ENCODE data around the gene ZNF511. TPM values are rescaled to one million over a fixed set of nuclear protein-coding genes. Genes with fewer than 3 reads are reported as not detected.

The ZNF511 gene
- total RNA-seq, 4 donors from 2014 or later, result 23.1 to 45.5 (median 30.0) TPM

DNA sequence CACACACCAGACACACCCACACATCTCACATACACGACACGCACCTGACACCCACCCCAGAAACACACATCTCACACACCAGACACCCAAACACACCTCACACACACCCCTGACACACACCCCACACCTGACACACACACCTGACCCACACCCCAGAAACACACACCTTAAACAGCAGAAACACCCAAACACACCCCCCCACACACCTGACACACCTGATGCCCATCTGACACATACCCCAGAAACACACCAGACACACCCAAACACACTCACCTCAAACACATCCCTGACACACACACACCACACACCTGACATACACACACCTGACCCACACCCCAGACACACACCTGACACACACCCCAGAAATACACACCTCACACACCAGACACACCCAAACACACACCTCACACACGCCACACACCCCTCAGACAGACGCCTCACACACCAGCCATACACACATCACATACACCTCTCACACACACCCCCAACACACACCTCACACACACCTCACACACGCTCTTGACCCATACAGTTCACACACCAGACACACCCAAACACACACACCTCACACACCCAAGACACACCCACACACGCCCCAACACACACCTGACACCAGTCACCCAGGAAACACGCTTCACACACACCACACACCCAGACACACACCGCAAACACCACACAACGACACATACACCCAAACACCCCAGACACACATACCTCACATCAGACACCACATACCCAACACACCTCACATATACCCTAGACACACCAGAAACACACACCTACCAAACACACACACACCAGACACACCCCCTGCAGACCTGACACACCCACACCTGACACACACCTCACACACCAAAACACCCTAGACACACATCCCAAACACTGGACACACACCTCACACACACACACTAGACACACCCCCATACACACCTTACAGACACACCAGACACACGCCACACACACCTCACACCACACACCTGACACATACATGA is 29.7 kb downstream of the ZNF511 start:
- H3K27me3 ChIP-seq, result peaks cover 38 to 45% of the 10 kb centered on the region in 2 donors

DNA sequence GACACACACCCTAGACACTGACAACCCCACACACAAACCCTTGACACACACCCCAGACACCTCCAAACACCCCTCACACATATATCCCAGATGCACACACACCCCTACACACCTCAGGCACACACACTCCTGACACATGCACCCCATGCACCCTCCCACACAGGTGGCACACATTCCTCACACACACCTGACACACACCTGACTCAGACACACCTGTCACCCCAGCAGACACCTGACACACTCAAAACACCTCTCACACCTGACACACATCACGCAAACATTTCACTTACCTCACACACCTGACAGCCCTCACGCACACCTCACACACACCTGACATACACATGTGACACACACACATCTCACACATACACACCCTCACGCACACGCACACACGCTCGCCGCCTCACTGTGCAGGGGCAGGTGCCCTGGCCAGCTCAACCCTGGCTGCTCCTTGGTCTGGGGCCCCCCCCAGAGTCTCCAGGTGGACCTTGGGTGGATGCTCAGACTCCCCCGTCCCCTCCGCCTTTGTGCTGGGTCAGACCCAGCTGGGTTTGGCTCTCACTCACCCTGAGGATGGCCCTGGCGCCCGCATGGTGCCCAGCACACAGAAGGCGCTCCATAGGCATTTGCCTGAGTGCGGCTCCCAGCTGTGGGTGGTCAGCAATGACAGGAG is 31.1 kb downstream of the ZNF511 start:
- Histone ChIP-seq H3K4me3 (no peak overlapping the region), H3K4me1 (peaks cover 0 to 21% of the 10 kb centered on the region in 2 donors), H3K27me3 (peaks cover 34 to 40% of the 10 kb centered on the region in 2 donors), H3K36me3 (no peaks in the 10 kb centered on the region), H3K27ac (no peak overlapping the region), H3K9me3 (no peaks in the 10 kb centered on the region)
- TF ChIP-seq POLR2A (IDR thresholded peaks at IDR 0.05), result no peak
- TF ChIP-seq, protein P1, sequence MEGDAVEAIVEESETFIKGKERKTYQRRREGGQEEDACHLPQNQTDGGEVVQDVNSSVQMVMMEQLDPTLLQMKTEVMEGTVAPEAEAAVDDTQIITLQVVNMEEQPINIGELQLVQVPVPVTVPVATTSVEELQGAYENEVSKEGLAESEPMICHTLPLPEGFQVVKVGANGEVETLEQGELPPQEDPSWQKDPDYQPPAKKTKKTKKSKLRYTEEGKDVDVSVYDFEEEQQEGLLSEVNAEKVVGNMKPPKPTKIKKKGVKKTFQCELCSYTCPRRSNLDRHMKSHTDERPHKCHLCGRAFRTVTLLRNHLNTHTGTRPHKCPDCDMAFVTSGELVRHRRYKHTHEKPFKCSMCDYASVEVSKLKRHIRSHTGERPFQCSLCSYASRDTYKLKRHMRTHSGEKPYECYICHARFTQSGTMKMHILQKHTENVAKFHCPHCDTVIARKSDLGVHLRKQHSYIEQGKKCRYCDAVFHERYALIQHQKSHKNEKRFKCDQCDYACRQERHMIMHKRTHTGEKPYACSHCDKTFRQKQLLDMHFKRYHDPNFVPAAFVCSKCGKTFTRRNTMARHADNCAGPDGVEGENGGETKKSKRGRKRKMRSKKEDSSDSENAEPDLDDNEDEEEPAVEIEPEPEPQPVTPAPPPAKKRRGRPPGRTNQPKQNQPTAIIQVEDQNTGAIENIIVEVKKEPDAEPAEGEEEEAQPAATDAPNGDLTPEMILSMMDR (IDR thresholded peaks at IDR 0.05), result no peak
- no peak for DNase-seq
- intact Hi-C loops (cut with DNase I; ENCODE audit: low total_unique reads), result no loop called here

More for the DNA sequence above, 29.7 kb downstream of the ZNF511 start:
- Histone ChIP-seq H3K4me3 (no peak overlapping the region), H3K36me3 (no peaks in the 10 kb centered on the region), H3K27ac (no peak overlapping the region), H3K9me3 (no peaks in the 10 kb centered on the region), H3K4me1 (peaks cover 0 to 21% of the 10 kb centered on the region in 2 donors)
- TF ChIP-seq, protein P1 (IDR thresholded peaks at IDR 0.05), result no peak
- TF ChIP-seq POLR2A (IDR thresholded peaks at IDR 0.05), result no peak
- no peak for DNase-seq
- intact Hi-C loops (cut with DNase I; ENCODE audit: low total_unique reads), result no loop called here

DNA sequence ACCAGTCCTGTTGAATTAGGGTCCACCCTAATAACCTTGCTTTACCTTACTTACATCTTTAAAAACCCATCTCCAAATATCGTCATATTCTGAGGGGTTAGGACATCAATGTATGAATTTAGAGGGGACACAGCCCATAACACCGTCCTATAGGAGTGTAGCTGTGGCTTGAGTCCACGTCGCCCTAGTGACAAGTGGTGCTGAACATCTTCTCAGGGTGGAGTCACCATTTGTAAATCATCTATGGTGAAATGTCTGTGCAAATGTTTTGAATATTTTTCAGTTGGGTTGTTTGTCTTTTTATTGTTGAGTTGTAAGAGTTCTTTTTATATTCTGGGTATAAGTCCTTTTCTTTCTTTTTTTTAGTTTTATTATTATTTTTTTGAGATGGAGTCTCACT is 33.3 kb downstream of the ZNF511 start:
- no peak for DNase-seq
- H3K36me3 ChIP-seq, result no peaks in the 10 kb centered on the region
- TF ChIP-seq POLR2A (IDR thresholded peaks at IDR 0.05), result no peak
- TF ChIP-seq, protein P1 (IDR thresholded peaks at IDR 0.05), result no peak
- H3K27me3 ChIP-seq, result peaks cover 13 to 22% of the 10 kb centered on the region in 2 donors
- H3K4me1 ChIP-seq, result no peaks in the 10 kb centered on the region
- no peak overlapping the region for H3K4me3 ChIP-seq
- no peaks in the 10 kb centered on the region for H3K9me3 ChIP-seq
- intact Hi-C loops (cut with DNase I; ENCODE audit: low total_unique reads), result no loop called here
- no peak overlapping the region for H3K27ac ChIP-seq

DNA sequence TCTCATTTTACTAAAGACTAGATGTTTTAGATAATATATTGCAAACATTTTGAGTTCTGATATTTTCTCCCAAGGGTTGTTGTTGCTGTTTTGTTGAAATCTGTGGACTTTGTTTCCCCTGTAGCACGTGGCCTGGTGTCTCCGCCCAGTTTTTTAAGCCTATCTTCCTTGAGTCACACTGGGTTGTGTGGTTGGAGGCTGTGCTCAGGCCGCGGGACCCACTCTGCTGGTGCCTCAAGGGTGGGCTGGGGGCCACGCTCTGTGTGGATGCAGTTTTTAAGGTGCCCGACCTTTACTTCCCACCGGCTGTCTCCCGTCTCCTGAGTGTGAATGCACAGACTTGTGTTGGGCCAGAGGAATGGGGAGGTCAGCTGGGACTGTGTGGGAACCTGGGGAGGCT is 34.2 kb downstream of the ZNF511 start:
- no peak for DNase-seq
- Histone ChIP-seq H3K36me3 (no peaks in the 10 kb centered on the region), H3K27ac (no peak overlapping the region), H3K4me1 (no peaks in the 10 kb centered on the region), H3K4me3 (no peak overlapping the region), H3K27me3 (peaks cover 5 to 12% of the 10 kb centered on the region in 2 donors), H3K9me3 (no peaks in the 10 kb centered on the region)
- intact Hi-C loops (cut with DNase I; ENCODE audit: low total_unique reads), result no loop called here
- no peak for TF ChIP-seq POLR2A (IDR thresholded peaks at IDR 0.05)
- TF ChIP-seq, protein P1 (IDR thresholded peaks at IDR 0.05), result no peak

DNA sequence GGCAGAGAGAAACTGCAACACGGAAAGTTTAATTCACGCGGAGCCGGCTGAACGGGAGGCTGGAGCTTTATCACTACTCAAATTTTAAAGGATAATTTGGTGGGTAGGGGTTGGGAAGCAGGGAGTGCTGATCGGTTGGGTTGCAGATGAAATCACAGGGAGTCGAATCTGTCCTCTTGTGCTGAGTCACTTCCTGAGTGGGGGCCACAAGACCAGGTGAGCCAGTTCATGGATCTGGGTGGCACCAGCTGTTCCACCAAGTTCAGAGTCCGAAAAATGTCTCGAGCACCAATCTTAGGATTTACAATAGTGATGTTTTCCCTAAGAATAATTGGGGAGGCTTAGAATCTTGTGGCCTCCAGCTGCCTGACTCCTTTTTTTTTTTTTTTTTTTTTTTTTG is 34.8 kb downstream of the ZNF511 start:
- intact Hi-C loops (cut with DNase I; ENCODE audit: low total_unique reads), result no loop called here
- Histone ChIP-seq H3K36me3 (no peaks in the 10 kb centered on the region), H3K4me3 (no peak overlapping the region), H3K27ac (no peak overlapping the region), H3K27me3 (peaks cover 0 to 6% of the 10 kb centered on the region in 2 donors), H3K4me1 (no peaks in the 10 kb centered on the region), H3K9me3 (no peaks in the 10 kb centered on the region)
- TF ChIP-seq POLR2A (IDR thresholded peaks at IDR 0.05), result no peak
- TF ChIP-seq, protein P1 (IDR thresholded peaks at IDR 0.05), result no peak
- DNase-seq, result no peak

All from uterus (tissue), 4 donors.